ENCODE results near the gene FADS6.

Gene FADS6

DNA sequence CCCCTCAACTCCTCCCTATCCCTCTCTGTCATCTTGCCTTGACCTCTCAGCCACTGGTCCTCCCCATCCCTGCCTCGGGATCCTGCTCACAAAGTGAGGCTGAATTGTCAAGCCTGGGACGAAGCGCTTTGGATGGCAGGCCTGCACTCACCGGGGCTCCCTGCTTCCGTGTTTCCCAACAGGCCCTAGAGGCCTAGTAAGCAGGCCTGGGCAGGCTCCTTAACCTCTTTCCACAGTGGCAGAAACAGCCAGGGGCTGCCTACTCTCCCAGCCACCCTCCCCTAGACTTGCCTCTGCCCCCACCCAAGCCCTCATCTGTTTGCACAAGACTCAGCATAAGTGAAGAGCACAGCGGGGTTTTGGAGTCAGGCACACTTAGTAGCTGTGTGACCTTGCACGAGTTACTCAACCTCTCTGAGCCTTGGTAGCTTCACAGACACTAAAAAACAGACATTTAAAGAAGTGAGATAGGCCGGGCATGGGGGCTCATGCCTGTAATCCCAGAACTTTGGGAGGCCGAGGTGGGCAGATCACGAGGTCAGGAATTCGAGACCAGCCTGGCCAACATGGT, 5.0 kb upstream of the FADS6 start:
- Histone ChIP-seq H3K9ac (ENCODE audit: low read depth, low read length, poor library complexity, severe bottlenecking) (no peak overlapping the region), H4K20me1 (ENCODE audit: insufficient read depth, low read length, poor library complexity, severe bottlenecking) (no peaks in the 10 kb centered on the region), H3K4me2 (ENCODE audit: low read depth, low read length, poor library complexity, severe bottlenecking) (no peak overlapping the region), H3K4me3 (ENCODE audit: low read length, poor library complexity, severe bottlenecking) (no peak overlapping the region), H3K4me1 (ENCODE audit: insufficient read depth, low read length, poor library complexity, severe bottlenecking) (no peaks in the 10 kb centered on the region), H3F3A (ENCODE audit: low read depth) (no peaks in the 10 kb centered on the region), H3K79me2 (ENCODE audit: insufficient read depth, low read length) (no peaks in the 10 kb centered on the region), H3K27me3 (ENCODE audit: insufficient read depth, low read length, poor library complexity, severe bottlenecking) (no peaks in the 10 kb centered on the region), H3K9me2 (replicated peaks; ENCODE audit: low read depth, low read length) (no peaks in the 10 kb centered on the region), H3K9me3 (ENCODE audit: insufficient read depth, low read depth, low read length) (no peaks in the 10 kb centered on the region), H3K36me3 (ENCODE audit: insufficient read depth, low read length) (no peaks in the 10 kb centered on the region), H2AFZ (ENCODE audit: low read length) (no peak overlapping the region)
- TF ChIP-seq, protein P1, sequence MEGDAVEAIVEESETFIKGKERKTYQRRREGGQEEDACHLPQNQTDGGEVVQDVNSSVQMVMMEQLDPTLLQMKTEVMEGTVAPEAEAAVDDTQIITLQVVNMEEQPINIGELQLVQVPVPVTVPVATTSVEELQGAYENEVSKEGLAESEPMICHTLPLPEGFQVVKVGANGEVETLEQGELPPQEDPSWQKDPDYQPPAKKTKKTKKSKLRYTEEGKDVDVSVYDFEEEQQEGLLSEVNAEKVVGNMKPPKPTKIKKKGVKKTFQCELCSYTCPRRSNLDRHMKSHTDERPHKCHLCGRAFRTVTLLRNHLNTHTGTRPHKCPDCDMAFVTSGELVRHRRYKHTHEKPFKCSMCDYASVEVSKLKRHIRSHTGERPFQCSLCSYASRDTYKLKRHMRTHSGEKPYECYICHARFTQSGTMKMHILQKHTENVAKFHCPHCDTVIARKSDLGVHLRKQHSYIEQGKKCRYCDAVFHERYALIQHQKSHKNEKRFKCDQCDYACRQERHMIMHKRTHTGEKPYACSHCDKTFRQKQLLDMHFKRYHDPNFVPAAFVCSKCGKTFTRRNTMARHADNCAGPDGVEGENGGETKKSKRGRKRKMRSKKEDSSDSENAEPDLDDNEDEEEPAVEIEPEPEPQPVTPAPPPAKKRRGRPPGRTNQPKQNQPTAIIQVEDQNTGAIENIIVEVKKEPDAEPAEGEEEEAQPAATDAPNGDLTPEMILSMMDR (conservative IDR thresholded peaks at IDR 0.05; ENCODE audit: low read length): no peak
- TF ChIP-seq EZH2phosphoT487 (IDR thresholded peaks at IDR 0.05; ENCODE audit: borderline replicate concordance): no peak

DNA sequence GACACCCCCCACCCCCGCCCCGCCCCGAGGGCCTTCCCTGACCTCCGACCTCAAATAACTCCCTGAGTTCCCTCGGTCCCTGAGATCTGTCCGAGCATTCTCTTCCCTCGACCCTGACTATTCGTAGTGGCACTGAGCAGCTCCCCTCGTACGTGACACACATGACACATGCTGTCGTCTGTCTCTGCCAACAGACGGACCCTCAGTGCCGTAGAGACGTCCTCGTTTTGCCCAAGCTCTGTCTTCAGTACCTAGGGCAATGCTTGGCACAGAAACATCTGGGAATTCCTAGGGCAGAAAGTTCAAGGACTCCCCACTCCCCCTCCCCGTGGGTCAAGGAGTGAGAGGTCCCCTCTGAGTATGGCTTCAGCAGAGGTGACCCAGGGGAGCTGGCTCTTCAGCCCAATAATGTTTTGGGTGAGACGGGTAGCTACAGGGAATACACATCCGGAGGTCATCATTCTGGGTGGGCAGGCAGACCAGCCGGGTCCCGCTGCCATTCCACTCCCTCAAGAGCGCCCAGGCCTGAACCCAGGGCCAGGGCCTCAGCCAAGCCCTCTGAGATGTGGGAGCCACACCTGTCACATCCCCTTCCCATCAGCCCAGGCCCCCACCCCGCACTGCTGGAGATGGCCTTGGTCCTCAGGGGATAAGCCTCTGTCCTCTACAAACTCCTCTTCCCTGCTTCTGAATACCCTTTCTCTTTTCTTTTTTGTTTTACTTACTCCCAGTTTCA, 671 bp upstream of the FADS6 start:
- Histone ChIP-seq H3K27me3 (ENCODE audit: insufficient read depth, low read length, poor library complexity, severe bottlenecking) (no peaks in the 10 kb centered on the region), H3F3A (ENCODE audit: low read depth) (no peaks in the 10 kb centered on the region), H3K9me3 (ENCODE audit: insufficient read depth, low read depth, low read length) (no peaks in the 10 kb centered on the region), H3K9me2 (replicated peaks; ENCODE audit: low read depth, low read length) (no peaks in the 10 kb centered on the region), H3K9ac (ENCODE audit: low read depth, low read length, poor library complexity, severe bottlenecking) (no peak overlapping the region), H3K4me1 (ENCODE audit: insufficient read depth, low read length, poor library complexity, severe bottlenecking) (no peaks in the 10 kb centered on the region), H3K4me2 (ENCODE audit: low read depth, low read length, poor library complexity, severe bottlenecking) (no peak overlapping the region), H3K4me3 (ENCODE audit: low read length, poor library complexity, severe bottlenecking) (no peak overlapping the region), H3K36me3 (ENCODE audit: insufficient read depth, low read length) (no peaks in the 10 kb centered on the region), H4K20me1 (ENCODE audit: insufficient read depth, low read length, poor library complexity, severe bottlenecking) (no peaks in the 10 kb centered on the region), H2AFZ (ENCODE audit: low read length) (no peak overlapping the region), H3K79me2 (ENCODE audit: insufficient read depth, low read length) (no peaks in the 10 kb centered on the region)
- no peak for TF ChIP-seq EZH2phosphoT487 (IDR thresholded peaks at IDR 0.05; ENCODE audit: borderline replicate concordance)
- TF ChIP-seq, protein P1 (conservative IDR thresholded peaks at IDR 0.05; ENCODE audit: low read length): no peak

DNA sequence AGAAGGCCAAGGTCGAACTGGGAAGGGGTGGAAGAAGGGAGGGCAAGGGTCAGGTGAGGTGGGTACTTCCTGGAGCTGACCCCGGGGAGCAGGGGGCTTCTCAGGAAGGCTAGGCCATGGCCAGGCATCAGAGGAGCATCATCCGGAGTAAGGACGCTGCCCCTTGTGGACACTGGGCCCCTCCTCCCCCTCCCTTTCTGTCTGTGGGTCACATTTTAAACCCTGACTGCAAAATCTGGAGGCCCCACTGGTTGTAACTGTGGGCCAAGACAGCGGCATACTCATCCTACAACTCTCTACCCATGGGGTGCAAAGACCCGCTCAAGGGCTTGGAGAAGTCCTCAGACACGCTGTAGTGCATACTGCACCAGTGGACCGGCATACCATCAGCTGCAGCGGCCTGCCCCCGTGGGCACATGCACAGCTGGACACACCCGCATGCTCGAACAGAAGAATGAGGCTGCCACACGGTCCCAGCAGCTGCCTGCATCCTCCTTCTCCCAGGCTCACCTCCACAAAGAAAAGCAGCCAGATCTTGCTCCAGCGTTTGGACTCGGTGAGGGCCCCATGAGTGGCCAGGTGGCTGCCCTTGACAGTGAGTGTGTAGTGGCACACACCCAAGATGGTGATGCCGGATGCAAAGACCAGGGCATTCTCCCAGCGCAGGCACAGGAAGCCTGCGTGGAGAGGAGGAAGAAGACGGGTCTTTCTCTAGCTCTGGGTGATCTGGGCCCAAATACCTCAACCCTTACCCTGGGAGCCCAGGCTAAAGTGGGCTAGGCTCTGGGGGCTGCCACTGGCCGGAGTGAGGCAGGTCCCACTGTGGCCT, 1.2 kb downstream of the FADS6 start:
- Histone ChIP-seq H3K9me3 (ENCODE audit: insufficient read depth, low read depth, low read length) (no peaks in the 10 kb centered on the region), H3K36me3 (ENCODE audit: insufficient read depth, low read length) (no peaks in the 10 kb centered on the region), H3K4me2 (ENCODE audit: low read depth, low read length, poor library complexity, severe bottlenecking) (no peak overlapping the region), H3K9ac (ENCODE audit: low read depth, low read length, poor library complexity, severe bottlenecking) (no peak overlapping the region), H2AFZ (ENCODE audit: low read length) (no peak overlapping the region), H3K27me3 (ENCODE audit: insufficient read depth, low read length, poor library complexity, severe bottlenecking) (no peaks in the 10 kb centered on the region), H3K4me3 (ENCODE audit: low read length, poor library complexity, severe bottlenecking) (no peak overlapping the region), H3K9me2 (replicated peaks; ENCODE audit: low read depth, low read length) (no peaks in the 10 kb centered on the region), H3K4me1 (ENCODE audit: insufficient read depth, low read length, poor library complexity, severe bottlenecking) (no peaks in the 10 kb centered on the region), H3F3A (ENCODE audit: low read depth) (no peaks in the 10 kb centered on the region), H3K79me2 (ENCODE audit: insufficient read depth, low read length) (no peaks in the 10 kb centered on the region), H4K20me1 (ENCODE audit: insufficient read depth, low read length, poor library complexity, severe bottlenecking) (no peaks in the 10 kb centered on the region)
- TF ChIP-seq, protein P1 (conservative IDR thresholded peaks at IDR 0.05; ENCODE audit: low read length): no peak
- no peak for TF ChIP-seq EZH2phosphoT487 (IDR thresholded peaks at IDR 0.05; ENCODE audit: borderline replicate concordance)

Measured in Loucy (cell line).